Tibial nerve (tissue), 3 donors: ENCODE results near the gene MCF2L2.

Experiments
- CTCF ChIP-seq, 5 experiments: fragments of 200-600 bp in 3 of 5; fragments of 450-650 bp in 2 of 5; sonication (generic) in 3 of 5; IDR thresholded peaks; one replicate each; pipeline ENCODE4 v1.5.1; 2016 to 2019; ENCODE audit warnings: antibody characterized with exemption in 5 of 5, mild to moderate bottlenecking in 3 of 5, moderate library complexity in 2 of 5
- POLR2A ChIP-seq, 2 donors: fragments of 450-650 bp; IDR thresholded peaks; one replicate each; pipeline ENCODE4 v1.6.1; 2017; ENCODE audit warnings: antibody characterized with exemption in 2 of 2, mild to moderate bottlenecking in 2 of 2, moderate library complexity in 2 of 2

GRCh38 chr3:183244219-183244618 lies 184.2 kb downstream of the MCF2L2 start:
- no peak for TF ChIP-seq CTCF (IDR thresholded peaks at IDR 0.05)
- TF ChIP-seq POLR2A (IDR thresholded peaks at IDR 0.05) = no peak
